Stimulated activated CD4-positive, alpha-beta T cell treated with anti-CD3 and anti-CD28 coated beads, Interleukin-15, amount 100 ng/mL, for 48 hours (primary cell): ENCODE measurements around the gene LAMP1.
"Not testable (repeated sequence)": the region's sequence is repeated elsewhere in the genome, so short reads cannot be mapped to it uniquely, and the experiment has no call there.

ENCODE experiments used
- DNase-seq, 2 donors: peaks; one replicate each; pipeline ENCODE4 v3.0.0-alpha.2; 2020; ENCODE audit warnings: low read depth in 2 of 2

Gene LAMP1

DNA sequence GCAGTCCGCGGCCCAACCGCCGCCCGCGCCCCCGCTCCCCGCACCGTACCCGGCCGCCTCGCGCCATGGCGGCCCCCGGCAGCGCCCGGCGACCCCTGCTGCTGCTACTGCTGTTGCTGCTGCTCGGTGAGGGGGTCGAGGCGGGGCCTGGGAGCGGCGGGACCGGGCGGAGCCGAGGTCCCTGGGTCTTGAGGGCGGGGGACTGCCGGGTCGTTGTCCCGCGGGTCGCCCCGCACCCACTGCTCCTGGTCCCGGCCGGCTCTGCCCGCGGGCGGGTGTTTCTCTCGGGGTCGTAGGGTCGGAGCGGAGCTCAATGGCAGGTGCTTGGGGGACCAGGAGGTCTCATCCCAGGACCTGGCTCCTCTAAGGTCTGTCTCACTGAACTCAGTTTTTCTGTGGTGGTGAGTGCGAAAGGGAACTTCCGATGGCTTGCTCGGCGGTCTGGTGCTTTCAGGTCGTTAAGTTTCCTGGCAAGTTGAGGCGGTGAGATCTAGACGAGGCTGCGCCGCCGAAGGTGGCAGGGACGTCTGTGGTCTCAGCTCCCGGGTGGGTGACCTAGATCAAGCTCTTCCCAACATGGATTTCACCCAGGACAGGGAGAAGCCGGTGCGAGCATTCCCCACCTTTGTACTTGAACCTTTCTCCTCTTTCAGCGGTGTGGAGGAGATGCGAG is 467 bp downstream of the LAMP1 start:
- DNase-seq, result peak; percentile 10 to 13

DNA sequence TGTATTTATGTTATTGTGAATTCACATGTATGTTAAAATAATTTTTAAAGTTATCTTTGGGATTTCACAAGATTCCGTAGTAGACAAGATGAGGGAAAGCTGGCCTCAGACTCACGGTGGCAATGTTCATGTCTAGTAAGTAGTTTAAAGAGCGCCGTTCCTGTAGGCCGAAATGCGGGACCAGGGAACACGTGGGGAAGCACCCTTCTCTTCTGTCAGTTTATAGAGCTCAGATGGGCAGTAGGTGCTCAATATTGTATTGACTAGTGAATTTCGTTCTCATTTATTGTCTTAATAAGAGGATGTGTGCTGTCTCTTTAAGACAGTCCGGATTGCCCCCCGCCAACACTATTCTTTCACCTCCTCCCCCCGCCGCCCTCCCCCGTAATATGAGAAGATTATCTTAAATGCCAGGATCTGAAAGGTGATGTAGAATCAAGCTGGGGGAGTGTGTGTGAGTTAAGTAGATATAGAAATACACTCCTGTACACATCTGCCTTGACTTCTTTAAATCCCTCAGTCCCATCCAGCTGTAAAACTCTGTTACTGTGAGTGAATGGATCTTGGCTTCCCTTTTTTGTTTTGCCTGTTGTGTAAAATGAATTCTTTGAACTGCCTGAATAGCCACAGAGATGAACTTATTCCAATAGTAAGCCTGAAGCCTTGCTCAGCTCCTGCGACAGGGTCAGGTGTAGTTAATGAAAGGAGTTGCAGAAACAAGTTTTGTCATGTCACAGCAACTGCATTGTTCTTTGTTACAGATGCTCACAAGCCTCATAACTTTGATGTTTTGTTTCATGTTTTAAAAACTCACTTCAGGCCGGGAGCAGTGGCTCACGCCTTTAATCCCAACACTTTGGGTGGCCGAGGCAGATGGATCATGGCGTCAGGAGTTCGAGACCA is 1.3 kb downstream of the LAMP1 start:
- DNase-seq, result no peak

DNA sequence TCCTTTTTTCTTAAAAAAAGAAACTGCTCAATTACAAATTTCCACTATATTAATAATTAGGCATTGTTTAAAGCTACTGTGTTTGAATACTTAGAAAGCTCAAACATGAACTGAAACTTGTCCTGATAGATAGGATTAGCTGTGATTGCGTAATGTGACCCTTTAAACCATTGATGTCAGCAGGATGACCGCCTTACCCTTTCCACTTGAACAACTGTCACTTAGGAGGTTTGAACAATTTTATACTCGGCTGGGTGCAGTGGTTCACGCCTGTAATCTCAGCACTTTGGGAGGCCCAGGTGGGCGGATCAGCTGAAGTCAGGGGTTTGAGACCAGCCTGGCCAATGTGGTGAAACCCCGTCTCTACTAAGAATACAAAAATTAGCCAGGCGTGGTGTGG is 2.9 kb downstream of the LAMP1 start:
- no peak for DNase-seq

DNA sequence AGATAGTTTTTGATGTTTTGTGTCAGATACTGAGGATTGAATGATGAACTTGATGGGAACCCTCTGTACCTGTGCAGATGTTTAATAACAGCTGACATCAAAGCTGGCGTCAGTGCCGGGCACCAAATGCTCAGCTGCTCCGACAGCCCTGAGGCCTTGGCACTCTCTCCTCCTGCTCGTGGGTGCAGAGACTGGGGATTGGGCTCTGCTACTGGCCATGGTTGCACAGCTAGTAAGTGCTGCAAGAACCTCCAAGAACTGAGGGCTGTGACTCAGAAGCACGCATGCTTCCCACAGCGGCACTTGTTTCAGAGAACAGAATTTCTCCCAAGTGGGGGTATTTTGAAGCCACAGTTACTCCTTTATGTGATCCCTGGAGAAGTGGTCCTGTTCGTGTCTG is 5.9 kb downstream of the LAMP1 start:
- no peak for DNase-seq

DNA sequence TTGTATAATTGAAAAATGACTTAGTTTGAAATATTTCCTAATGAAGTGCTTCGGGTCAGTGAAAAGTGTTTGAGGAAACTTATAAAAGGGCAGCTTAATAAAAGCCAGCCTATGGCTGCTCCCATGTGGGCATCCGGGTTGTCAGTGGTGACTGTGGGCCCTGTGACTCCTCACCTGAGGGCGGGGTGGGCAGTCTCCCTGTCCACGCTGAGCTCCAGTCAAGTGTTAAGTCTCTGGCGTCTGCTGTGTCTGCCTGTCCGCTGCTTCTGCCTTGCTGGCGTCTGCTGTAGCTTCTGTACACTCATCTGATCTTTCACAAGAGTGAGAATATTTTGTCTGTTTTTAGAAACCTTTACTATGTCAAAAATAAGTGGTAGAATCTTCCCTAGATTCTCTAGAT is 7.1 kb downstream of the LAMP1 start:
- DNase-seq, result no peak

DNA sequence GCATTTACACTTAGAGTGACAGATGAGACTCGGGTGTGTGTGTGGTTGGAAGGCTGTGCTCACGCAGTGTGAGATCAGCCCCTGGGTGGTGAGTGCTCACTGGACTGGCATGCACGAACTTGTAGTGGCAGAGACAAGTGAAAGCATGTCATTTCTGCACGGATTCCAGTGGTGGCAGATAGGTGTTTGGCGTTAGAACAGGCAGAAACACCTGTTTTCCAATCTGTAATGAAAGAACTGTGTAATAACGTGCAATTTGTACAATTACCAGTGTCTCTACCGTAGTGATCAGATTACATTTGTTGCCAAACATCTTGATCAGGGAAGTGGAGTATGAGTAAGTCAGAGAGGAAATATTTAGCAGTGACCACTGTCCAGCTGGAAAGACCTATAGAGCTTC is 8.2 kb downstream of the LAMP1 start:
- DNase-seq, result no peak

DNA sequence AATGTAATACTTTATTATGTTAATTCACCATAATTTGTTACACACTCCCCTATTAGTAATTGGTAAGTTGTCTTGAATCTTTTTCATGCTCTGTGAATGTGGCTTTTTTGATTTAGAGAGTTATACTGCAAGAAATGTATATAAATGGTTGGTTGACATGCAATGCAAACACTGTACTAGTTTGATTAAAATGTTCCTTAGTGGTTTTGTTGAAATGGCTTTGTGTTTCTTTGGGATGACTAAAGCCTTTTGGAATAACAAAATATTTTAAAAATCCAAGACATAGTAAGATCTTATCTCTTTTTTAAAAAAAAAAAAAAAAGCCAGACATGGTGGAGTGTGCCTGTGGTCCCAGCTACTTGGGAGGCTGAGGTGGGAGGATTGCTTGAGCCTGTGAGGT is 10.5 kb downstream of the LAMP1 start:
- no peak for DNase-seq

DNA sequence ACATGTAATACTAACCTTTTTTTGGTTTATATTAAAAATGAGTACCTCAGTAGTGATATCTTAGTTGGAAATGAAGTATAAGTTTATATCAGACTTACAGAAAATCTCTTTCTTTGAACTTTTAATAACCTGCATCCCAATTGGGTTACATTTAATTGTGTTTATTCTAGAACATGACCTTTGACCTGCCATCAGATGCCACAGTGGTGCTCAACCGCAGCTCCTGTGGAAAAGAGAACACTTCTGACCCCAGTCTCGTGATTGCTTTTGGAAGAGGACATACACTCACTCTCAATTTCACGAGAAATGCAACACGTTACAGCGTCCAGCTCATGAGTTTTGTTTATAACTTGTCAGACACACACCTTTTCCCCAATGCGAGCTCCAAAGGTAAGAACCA is 12.4 kb downstream of the LAMP1 start:
- DNase-seq, result no peak

DNA sequence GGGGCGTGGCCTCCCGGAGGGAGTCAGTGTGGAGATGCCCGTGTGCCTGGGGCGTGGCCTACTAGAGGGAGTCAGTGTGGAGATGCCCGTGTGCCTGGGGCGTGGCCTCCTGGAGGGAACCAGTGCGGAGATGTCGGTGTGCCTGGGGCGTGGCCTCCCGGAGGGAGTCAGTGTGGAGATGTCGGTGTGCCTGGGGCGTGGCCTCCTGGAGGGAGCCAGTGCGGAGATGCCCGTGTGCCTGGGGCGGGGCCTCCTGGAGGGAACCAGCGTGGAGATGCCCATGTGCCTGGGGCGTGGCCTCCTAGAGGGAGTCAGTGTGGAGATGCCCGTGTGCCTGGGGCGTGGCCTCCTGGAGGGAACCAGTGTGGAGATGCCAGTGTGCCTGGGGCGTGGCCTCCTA is 17.1 kb downstream of the LAMP1 start:
- DNase-seq, result not testable (repeated sequence)

DNA sequence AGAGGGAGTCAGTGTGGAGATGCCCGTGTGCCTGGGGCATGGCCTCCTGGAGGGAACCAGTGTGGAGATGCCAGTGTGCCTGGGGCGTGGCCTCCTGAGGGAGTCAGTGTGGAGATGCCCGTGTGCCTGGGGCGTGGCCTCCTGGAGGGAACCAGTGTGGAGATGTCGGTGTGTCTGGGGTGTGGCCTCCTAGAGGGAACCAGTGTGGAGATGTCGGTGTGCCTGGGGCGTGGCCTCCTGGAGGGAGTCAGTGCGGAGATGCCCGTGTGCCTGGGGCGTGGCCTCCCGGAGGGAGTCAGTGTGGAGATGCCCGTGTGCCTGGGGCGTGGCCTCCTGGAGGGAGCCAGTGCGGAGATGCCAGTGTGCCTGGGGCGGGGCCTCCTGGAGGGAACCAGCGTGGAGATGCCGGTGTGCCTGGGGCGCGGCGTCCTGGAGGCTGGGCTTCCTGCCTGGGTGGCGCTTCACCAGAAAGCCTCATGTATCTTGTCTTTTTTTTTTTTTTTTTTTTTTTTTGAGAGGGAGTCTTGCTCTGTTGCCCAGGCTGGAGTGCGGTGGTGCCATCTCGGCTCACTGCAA is 17.9 kb downstream of the LAMP1 start:
- DNase-seq, result not testable (repeated sequence)

DNA sequence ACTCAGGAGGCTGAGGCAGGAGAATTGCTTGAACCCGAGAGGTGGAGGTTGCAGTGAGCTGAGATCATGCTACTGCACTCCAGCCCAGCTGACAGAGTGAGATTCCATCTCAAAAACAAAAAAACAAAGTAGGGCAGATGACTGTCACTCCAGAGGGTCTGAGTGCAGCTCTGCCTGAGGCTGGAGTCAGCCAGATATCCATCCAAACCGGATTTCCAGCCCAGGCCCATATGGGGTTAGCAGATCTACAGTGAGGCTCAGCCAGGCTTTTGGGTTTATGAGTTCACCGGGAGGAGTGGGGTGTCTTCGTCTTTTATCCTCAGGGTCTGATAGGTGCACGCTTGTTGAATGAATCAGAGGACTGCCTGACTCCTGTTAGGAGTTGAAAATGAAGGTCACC is 19.0 kb downstream of the LAMP1 start:
- DNase-seq, result no peak

DNA sequence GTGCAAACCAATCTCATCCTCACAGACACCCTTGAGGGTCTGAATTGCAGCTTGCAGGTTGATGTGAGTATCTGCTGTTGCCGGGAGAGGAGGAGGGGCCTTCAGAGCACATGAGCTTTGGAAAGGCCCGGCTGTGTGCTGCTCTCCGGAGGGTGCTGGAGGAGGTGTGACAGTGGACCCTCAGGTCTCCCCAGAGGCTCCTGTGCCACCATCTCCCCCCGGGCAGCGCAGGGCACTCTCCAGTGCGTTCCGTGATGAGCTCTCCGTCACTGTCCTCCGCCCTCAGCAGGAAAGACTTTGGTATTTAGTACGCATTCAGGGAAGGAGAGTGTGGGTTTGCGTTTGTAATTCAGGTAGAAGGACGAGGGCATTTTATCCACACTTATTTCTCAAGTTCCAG is 20.0 kb downstream of the LAMP1 start:
- DNase-seq, result no peak

DNA sequence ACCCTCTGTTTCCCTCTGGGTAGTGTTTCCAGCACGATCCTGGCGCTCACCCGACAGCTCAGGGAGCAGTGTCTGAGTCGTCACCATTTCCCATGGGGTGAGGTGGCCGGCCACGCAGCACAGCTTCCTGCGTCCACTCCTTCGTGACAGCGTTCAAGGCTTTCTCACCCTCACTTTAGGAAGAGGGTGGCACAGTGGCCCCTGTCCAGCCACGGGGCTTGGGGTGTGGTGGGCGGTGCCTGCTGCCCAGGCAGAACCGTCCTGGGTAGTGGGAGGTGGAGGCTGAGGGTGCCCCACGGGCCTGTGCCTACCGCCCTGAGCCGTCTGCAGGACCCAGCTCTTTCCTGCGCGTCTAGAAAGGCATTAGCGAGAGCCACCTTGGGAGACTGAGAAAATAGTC is 21.9 kb downstream of the LAMP1 start:
- DNase-seq, result no peak

DNA sequence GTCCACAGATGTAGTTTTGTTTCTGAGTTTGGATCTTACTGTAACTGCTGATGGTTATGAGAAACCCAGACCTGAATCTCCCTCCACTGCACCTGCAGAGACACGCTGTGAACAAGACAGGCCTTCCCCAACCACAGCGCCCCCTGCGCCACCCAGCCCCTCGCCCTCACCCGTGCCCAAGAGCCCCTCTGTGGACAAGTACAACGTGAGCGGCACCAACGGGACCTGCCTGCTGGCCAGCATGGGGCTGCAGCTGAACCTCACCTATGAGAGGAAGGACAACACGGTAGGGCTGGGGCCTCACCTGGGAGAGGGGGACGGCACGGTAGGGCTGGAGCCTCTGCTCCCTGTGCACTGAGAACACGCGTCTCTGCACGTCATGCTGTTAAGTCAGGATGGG is 22.3 kb downstream of the LAMP1 start:
- DNase-seq, result no peak

DNA sequence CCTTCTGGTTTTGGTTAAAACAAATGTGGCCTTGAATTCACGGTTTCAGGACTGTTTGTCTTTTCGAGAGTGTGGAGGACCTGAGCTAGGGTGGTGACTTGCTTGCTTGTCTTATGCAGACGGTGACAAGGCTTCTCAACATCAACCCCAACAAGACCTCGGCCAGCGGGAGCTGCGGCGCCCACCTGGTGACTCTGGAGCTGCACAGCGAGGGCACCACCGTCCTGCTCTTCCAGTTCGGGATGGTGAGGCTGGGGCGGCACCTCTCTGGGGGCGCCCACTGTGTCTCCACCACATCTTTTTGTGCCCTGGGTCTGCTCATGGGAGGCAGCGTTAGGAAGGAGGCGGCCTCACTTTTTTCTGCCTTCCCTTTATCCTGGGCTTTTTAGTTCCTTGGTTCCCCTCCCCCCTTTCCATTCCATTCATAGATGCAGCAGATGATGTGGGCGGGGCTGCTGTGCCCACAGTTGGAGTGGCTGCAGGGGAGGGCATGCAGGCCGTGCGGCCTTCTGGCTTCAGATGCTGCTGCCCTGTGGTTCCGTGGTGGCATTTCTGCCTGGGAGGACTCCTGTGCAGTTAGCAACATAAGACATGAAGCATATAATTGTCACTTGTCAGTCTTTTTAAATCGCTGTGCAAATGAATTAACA is 23.3 kb downstream of the LAMP1 start:
- no peak for DNase-seq

DNA sequence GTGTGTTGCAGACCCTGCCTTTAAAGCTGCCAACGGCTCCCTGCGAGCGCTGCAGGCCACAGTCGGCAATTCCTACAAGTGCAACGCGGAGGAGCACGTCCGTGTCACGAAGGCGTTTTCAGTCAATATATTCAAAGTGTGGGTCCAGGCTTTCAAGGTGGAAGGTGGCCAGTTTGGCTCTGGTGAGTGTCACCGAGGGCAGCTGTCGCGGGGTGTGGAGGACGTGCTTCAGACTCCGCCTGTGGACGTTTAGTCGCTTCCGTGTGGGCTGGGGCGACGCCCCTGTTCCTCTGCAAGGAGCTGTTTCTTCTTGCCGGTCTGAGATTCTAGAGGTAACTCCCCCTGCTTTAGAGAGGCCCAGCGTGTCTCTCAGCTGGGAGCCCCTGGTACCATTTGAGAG is 24.5 kb downstream of the LAMP1 start:
- no peak for DNase-seq

DNA sequence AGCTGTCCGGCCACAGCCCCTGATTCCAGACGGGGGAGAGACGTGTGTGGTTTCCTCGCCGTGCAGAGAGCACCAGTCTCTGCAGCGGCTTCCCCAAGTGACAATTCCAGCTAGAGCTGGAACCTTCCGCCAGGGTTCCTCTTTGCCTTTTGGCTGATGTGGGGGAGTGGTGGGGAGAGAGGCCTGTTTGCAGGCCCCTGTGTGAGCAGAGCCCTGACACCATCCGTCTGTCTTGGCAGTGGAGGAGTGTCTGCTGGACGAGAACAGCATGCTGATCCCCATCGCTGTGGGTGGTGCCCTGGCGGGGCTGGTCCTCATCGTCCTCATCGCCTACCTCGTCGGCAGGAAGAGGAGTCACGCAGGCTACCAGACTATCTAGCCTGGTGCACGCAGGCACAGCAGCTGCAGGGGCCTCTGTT is 25.0 kb downstream of the LAMP1 start:
- DNase-seq, result no peak

DNA sequence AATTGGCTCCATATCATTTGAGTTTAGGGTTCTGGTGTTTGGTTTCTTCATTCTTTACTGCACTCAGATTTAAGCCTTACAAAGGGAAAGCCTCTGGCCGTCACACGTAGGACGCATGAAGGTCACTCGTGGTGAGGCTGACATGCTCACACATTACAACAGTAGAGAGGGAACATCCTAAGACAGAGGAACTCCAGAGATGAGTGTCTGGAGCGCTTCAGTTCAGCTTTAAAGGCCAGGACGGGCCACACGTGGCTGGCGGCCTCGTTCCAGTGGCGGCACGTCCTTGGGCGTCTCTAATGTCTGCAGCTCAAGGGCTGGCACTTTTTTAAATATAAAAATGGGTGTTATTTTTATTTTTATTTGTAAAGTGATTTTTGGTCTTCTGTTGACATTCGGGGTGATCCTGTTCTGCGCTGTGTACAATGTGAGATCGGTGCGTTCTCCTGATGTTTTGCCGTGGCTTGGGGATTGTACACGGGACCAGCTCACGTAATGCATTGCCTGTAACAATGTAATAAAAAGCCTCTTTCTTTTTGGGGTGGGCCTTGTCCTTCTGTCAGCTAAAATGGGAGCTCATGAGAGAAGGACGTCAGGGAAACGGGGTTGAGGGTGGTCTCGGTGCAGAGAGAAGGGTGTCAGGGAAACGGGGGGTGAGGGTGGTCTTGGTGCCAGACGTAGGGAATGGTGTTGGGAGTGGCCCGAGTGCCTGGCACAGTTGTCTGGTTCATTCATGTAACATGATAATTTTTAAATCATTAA is 26.0 kb downstream of the LAMP1 start:
- DNase-seq, result no peak

DNA sequence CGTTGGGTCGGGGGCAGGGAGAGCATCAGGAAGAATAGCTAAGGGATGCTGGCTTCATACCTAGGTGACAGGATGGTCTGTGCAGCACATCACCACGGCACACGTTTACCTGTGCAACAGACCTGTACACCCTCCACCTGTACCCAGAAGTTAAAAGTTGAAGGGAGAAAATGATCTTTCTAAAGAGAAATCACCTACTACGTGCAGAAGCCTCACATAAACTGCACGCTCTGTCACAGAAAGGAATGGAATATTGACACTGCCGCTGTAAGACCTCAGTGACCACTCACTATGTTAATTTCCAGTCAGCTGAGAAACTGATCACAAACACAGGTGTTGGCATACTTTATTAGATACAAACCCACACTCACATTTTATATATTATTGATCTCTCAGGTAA is 26.8 kb downstream of the LAMP1 start:
- no peak for DNase-seq

DNA sequence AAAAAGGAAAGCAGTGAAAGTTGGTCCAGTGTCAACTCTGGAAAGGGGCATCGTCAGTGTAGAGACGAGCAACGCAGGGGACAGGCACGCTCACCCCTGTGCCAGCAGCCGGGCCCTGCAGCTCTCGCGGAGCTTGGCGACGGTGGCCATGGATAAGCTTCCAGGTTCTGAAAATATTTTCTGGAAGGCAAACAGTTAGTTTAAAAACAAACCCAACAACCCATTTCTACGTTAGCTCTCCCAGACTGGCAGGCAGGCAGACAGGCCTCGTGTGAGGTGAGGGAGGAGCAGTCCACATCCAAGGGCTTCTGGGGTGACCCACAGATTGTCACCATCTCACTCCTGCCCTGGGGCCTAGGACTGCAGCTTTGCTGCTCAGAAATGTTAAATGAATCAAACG is 27.4 kb downstream of the LAMP1 start:
- no peak for DNase-seq

DNA sequence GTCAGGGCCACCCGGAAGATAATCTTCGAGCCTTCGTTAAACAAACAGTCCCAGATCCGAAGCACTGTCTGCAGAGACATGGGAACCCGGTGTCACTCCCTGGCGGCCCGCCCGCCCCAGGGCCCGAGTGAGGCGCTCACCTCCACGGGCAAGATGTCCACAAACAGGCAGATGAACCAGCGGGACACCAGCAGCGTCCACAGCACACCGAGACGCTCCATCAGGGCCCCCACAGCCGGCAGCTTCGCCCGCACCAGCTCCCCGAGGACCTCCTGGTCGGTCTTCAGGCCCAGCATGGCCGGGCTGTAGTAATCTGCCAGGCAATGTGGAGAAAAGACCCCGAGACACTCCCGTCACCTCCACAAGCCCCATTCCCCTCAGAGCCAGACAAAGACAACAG is 28.7 kb downstream of the LAMP1 start:
- DNase-seq, result no peak

DNA sequence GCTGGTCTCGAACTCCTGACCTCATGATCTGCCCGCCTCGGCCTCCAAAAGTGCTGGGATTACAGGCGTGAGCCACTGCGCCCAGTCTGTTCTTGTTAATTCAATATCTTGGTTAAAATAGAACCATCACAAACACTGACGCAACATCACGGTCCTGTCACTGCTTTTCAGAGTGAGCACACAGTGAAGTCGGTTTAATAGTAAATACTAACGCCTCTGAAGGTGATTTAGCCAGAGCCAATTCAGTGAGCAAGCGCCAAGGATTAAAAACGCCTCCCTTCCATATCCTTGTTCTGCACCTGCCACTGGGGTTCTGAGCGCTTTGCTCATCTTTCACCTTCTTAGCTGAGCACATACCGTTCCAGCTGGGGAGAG is 30.3 kb downstream of the LAMP1 start:
- DNase-seq, result no peak
